Measurements from ENCODE around the gene SHISA5.

SHISA5 gene

GRCh38 chr3:48431224-48432029 lies 72.5 kb downstream of the SHISA5 start:
- DNase-seq (ENCODE audit: low read depth in 2 of 2) = no peak

GRCh38 chr3:48430708-48431101 lies 73.3 kb downstream of the SHISA5 start:
- no peak for DNase-seq (ENCODE audit: low read depth in 2 of 2)

- DNase-seq (ENCODE audit: low read depth in 2 of 2) = no peak
Measured at GRCh38 chr3:48429960-48430707, 73.8 kb downstream of the SHISA5 start, which contains the start of gene PLXNB1. TSS of gene PLXNB1 (minus strand) at chr3:48430086. CDS start at chr3:48424611, 5,475 bp downstream.

- peak; percentile 52 to 57 for DNase-seq (ENCODE audit: low read depth in 2 of 2)
Measured at GRCh38 chr3:48429317-48429959, 74.5 kb downstream of the SHISA5 start.

- DNase-seq (ENCODE audit: low read depth in 2 of 2) = no peak
Measured at GRCh38 chr3:48428572-48429316, 75.2 kb downstream of the SHISA5 start.

GRCh38 chr3:48428088-48428571 lies 75.8 kb downstream of the SHISA5 start:
- DNase-seq (ENCODE audit: low read depth in 2 of 2) = no peak

GRCh38 chr3:48427630-48427962 lies 76.4 kb downstream of the SHISA5 start:
- DNase-seq (ENCODE audit: low read depth in 2 of 2) = no peak

GRCh38 chr3:48426944-48427629 lies 76.9 kb downstream of the SHISA5 start:
- no peak for DNase-seq (ENCODE audit: low read depth in 2 of 2)

GRCh38 chr3:48426401-48426909 lies 77.5 kb downstream of the SHISA5 start:
- no peak for DNase-seq (ENCODE audit: low read depth in 2 of 2)

- DNase-seq (ENCODE audit: low read depth in 2 of 2) = no peak
Measured at GRCh38 chr3:48425281-48425812, 78.6 kb downstream of the SHISA5 start.

- no peak for DNase-seq (ENCODE audit: low read depth in 2 of 2)
Measured at GRCh38 chr3:48423883-48424695, 79.9 kb downstream of the SHISA5 start.

GRCh38 chr3:48423241-48423882 lies 80.6 kb downstream of the SHISA5 start:
- DNase-seq (ENCODE audit: low read depth in 2 of 2) = no peak

- no peak for DNase-seq (ENCODE audit: low read depth in 2 of 2)
Measured at GRCh38 chr3:48422681-48423080, 81.3 kb downstream of the SHISA5 start.

GRCh38 chr3:48422272-48422671 lies 81.7 kb downstream of the SHISA5 start:
- no peak for DNase-seq (ENCODE audit: low read depth in 2 of 2)

GRCh38 chr3:48420561-48420960 lies 83.4 kb downstream of the SHISA5 start:
- no peak for DNase-seq (ENCODE audit: low read depth in 2 of 2)

GRCh38 chr3:48419597-48419996 lies 84.4 kb downstream of the SHISA5 start:
- no peak for DNase-seq (ENCODE audit: low read depth in 2 of 2)

GRCh38 chr3:48419149-48419548 lies 84.8 kb downstream of the SHISA5 start:
- no peak for DNase-seq (ENCODE audit: low read depth in 2 of 2)

GRCh38 chr3:48418651-48419050 lies 85.3 kb downstream of the SHISA5 start:
- DNase-seq (ENCODE audit: low read depth in 2 of 2) = no peak

GRCh38 chr3:48418140-48418539 lies 85.8 kb downstream of the SHISA5 start:
- no peak for DNase-seq (ENCODE audit: low read depth in 2 of 2)

Measured in stimulated activated CD4-positive, alpha-beta T cell treated with anti-CD3 and anti-CD28 coated beads, Interleukin-1b, Interleukin-23, amount 100 ng/mL, for 4 hours (primary cell).